ENCODE measurements around the gene GM2A. TPM values are rescaled to one million over a fixed set of nuclear protein-coding genes. Genes with fewer than 3 reads are reported as not detected.

The GM2A gene
- total RNA-seq, result 12.9 and 27.4 TPM in 2 replicates

DNA sequence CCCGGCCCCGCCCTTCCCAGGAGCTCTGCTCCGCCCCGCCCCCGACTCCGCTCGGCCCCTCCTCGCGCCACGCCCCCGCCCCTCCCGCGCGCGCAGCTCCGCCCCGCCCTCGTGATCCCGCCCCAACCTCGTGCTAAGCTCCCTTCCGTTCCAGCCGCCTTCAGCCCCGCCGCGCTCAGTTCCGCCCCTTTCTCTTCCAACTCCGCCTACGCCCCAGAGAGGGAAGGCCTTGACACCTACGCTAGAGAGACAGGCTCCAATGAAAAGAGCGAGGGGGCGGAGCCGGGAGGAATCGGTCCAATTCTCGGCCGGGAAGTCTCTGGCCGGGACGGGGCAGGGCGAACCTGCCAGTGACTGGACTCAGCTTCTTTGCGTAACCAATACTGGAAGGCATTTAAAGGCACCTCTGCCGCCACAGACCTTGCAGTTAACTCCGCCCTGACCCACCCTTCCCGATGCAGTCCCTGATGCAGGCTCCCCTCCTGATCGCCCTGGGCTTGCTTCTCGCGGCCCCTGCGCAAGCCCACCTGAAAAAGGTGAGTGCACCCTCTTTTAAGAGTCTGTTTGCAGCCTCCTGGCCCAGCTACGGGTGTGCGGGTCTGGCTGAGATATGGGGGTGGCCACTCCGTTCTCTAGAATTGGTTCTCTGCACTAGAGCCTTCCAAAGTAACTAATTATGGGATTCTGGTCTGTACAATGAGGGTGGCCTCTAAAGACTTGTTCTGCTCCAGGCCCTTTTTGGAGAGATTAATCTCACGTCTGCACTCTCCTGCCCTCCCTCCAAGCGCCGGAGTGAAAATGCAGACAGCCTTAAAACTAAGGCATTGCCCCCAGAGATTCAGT lies at the start of gene GM2A:
TSS of gene GM2A (plus strand) at position 424 of the 843 bp plus-strand sequence. CDS start at position 456, 32 bp downstream.

DNA sequence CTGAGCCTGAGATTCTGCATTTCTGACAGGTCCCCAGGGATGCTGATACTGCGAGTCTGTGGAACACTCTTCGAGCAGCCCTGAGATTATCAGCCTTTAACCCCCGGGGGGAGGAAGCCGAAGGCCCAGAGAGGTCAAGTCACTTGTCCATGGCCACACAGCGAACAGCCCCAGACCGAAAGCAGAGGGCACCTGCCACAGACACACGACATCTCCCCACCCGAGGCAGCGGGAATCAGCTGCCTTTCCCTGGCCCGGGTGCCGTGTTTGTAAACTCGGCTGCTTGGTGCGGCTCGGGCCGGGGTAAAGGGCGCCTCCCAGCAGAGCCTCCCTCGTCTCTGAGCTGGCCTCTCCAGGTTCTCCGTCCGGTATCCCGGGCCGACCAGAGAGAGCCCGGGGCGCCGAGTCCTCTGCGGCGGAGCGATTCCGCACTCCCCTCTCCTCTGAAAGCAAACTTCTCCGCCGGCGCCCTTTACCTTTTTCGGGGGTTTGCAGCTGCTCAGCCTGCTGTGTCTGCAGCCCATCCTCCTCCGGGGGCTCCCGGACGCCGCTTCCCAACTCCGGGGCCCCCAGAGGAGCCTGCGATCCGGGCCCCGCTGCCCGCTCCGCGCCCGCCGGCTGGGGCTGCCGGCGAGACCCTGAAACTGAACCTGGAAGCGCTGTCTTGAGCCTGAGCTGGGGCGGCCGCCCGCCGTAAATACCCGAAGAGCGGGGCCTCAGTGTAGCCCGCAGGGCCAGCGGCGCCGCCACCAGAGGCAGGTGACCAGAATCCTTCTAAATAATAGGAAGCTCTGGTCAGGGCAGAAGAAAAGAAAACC lies 29.3 kb upstream of the GM2A start, which contains the start of gene CCDC69:
TSS of gene CCDC69 (minus strand) at position 646 of the 818 bp plus-strand sequence. CDS start at position 524, 122 bp downstream.

DNA sequence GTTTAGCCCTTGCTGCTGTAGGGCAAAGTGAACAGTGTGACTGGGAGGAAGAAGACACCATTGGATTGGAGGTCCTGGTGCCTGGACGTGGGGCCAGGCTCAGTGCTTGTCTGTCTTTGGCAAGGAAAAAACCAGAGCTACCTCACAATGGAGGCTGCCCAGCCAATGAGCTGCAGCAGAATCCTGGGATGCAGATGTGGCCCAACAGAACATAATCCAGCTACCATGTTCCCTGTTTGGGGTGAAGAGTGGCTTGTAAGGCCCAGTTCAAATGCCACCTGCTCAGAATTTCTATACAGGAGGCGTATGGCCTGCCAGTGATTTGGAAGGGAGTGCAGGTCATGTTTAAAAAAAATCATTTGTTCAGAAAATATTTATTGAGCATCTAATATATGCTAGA lies 50.7 kb downstream of the GM2A start, which contains the start of gene SLC36A3:
TSS of gene SLC36A3 (minus strand) at position 101 of the 400 bp plus-strand sequence. CDS start 412 bp downstream, outside the sequence.

Other genes with a start within 250 kb of the GM2A start
- 1.7 and 2.4 TPM in 2 replicates for gene GPX3, start 232.6 kb upstream of the GM2A start, total RNA-seq
- 43.6 and 48.4 TPM in 2 replicates for gene TNIP1, start 172.2 kb upstream of the GM2A start, total RNA-seq
- 549 and 560 TPM in 2 replicates for gene ANXA6, start 95.4 kb upstream of the GM2A start, total RNA-seq
- 1.5 and 2.0 TPM in 2 replicates for gene CCDC69, start 29.1 kb upstream of the GM2A start, total RNA-seq
- gene SLC36A3, start 50.6 kb downstream of the GM2A start, total RNA-seq, result not detected in 2 replicates
- not detected in 2 replicates for gene SLC36A2, start 94.4 kb downstream of the GM2A start, total RNA-seq
- gene SLC36A1, start 194.4 kb downstream of the GM2A start, total RNA-seq, result 9.1 and 9.9 TPM in 2 replicates

All from uterine smooth muscle cell (primary cell).